OCI-LY7 (cell line): Measurements from ENCODE around the gene CDX4. TPM values are rescaled to one million over a fixed set of nuclear protein-coding genes. Genes with fewer than 3 reads are reported as not detected.

Experiments used
- BruUV-seq: library from RNA; stranded (reverse); fragments of 400-500 nt; replicated peaks from 2 replicates; lab custom pipeline; 2021; lab: Mats Ljungman, UMichigan
- CTCF ChIA-PET: fragments of 300-600 bp; sonication (Branson Sonifier 250); formaldehyde crosslinking; loops from one replicate; lab custom pipeline; 2022; ENCODE audit warnings: antibody characterized with exemption; ENCODE audit not compliant: unreplicated experiment; lab: Charles Lee
- POLR2A ChIA-PET: fragments of 300-600 bp; sonication (Branson Sonifier 250); formaldehyde crosslinking; loops from one replicate; lab custom pipeline; 2022; ENCODE audit warnings: antibody characterized with exemption; lab: Charles Lee
- DNase-seq: peaks from one replicate; pipeline ENCODE4 v3.0.0-alpha.2; 2015; ENCODE audit warnings: low spot score
- H2AFZ ChIP-seq: fragments of 200-600 bp; sonication (generic), shearing (Covaris generic); 2 replicates; pipeline ENCODE4 v1.6.1; 2014; ENCODE audit warnings: mild to moderate bottlenecking, antibody characterized with exemption, low read length, moderate library complexity
- H3K27ac ChIP-seq: fragments of 200-600 bp; sonication (generic); 2 replicates; pipeline ENCODE4 v1.5.1; 2014; ENCODE audit warnings: mixed run types, low read depth, mild to moderate bottlenecking, moderate library complexity, low read length, inconsistent platforms; ENCODE audit not compliant: poor library complexity, severe bottlenecking
- H3K36me3 ChIP-seq: fragments of 200-600 bp; sonication (generic); 2 replicates; pipeline ENCODE4 v1.6.1; 2014; ENCODE audit warnings: mild to moderate bottlenecking, antibody characterized with exemption, low read length, moderate library complexity, mixed read lengths; ENCODE audit not compliant: insufficient read depth
- H3K4me1 ChIP-seq: fragments of 200-600 bp; sonication (generic); 2 replicates; pipeline ENCODE4 v1.5.1; 2014; ENCODE audit warnings: mild to moderate bottlenecking, low read length; ENCODE audit not compliant: insufficient read depth, poor library complexity, severe bottlenecking
- H3K4me2 ChIP-seq: fragments of 200-600 bp; sonication (generic); 2 replicates; pipeline ENCODE4 v1.6.1; 2014; ENCODE audit warnings: mild to moderate bottlenecking, low read length
- H3K4me3 ChIP-seq: fragments of 200-600 bp; sonication (generic); 2 replicates; pipeline ENCODE4 v1.5.1; 2014; ENCODE audit warnings: mild to moderate bottlenecking, low read depth, low read length; ENCODE audit not compliant: poor library complexity, severe bottlenecking
- H3K79me2 ChIP-seq: fragments of 200-600 bp; sonication (generic); 2 replicates; pipeline ENCODE4 v1.6.1; 2016; ENCODE audit warnings: low read depth, mild to moderate bottlenecking, low read length, moderate library complexity, mixed read lengths; ENCODE audit not compliant: insufficient read depth
- H3K9me2 ChIP-seq: fragments of 200-600 bp; sonication (generic); 2 replicates; pipeline ENCODE4 v1.6.1; 2016; ENCODE audit warnings: mild to moderate bottlenecking, low read length, mixed read lengths; ENCODE audit not compliant: insufficient read depth
- H3K9me3 ChIP-seq: fragments of 200-600 bp; sonication (generic); 2 replicates; pipeline ENCODE4 v1.6.1; 2014; ENCODE audit warnings: mild to moderate bottlenecking, mixed run types, low read length, mixed read lengths
- H4K20me1 ChIP-seq: fragments of 200-600 bp; sonication (generic); 2 replicates; pipeline ENCODE4 v1.6.1; 2014; ENCODE audit warnings: mild to moderate bottlenecking, antibody characterized with exemption, low read length, moderate library complexity, mixed read lengths; ENCODE audit not compliant: insufficient read depth
- EZH2phosphoT487 ChIP-seq: fragments of 200-600 bp; sonication (generic); IDR thresholded peaks from 2 replicates; pipeline ENCODE4 v1.6.1; 2018; ENCODE audit warnings: low read depth, borderline replicate concordance, mild to moderate bottlenecking, mixed run types, antibody characterized with exemption, low read length, moderate library complexity, mixed read lengths
- intact Hi-C: fragments of 100-400 bp; cut with micrococcal nuclease; formaldehyde crosslinking; loops from one replicate; pipeline ENCODE4 v1.10.0; 2022; ENCODE audit not compliant: unreplicated experiment
- total RNA-seq, 2 experiments: library from RNA; depleted of rRNA in 1 of 2; stranded (reverse); fragments of >200 nt in 1 of 2; shearing (Covaris generic) in 1 of 2; gene quantifications; 2 replicates each; pipeline ENCODE4 v1.2.3, GENCODE V29; 2014 to 2022
- TF ChIP-seq, protein P1 (sequence below): fragments of 200-600 bp; sonication (generic); conservative IDR thresholded peaks from 2 replicates; pipeline ENCODE4 v1.5.1; 2014; ENCODE audit warnings: mild to moderate bottlenecking, antibody characterized with exemption, low read length, moderate library complexity, mixed read lengths

CDX4 gene
- total RNA-seq, 2 experiments from 2014 or later, result not detected

DNA sequence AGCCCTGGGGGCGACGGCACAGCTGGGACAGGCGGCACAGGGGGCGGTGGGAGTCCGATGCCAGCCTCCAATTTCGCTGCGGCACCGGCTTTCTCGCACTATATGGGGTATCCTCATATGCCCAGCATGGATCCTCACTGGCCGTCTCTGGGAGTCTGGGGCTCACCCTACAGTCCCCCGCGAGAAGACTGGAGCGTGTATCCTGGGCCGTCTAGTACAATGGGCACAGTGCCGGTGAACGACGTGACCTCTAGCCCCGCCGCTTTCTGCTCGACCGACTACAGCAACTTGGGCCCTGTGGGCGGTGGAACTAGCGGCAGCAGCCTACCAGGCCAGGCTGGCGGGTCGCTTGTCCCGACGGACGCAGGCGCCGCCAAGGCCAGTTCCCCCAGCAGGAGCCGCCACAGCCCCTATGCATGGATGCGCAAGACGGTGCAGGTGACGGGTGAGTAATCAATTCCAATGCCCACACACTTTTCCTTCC lies 500 bp downstream of the CDX4 start:
- no peak overlapping the region for H3K4me3 ChIP-seq
- CTCF ChIA-PET, result no interaction called here
- no peaks in the 10 kb centered on the region for H3K36me3 ChIP-seq
- intact Hi-C loops, result no loop called here
- no peak overlapping the region for H3K27ac ChIP-seq
- POLR2A ChIA-PET, result no interaction called here
- no peak overlapping the region for H3K4me2 ChIP-seq
- no peaks in the 10 kb centered on the region for H3K4me1 ChIP-seq
- H3K79me2 ChIP-seq, result no peaks in the 10 kb centered on the region
- H3K9me2 ChIP-seq, result no peaks in the 10 kb centered on the region
- H3K9me3 ChIP-seq, result no peaks in the 10 kb centered on the region
- no peak for TF ChIP-seq EZH2phosphoT487
- TF ChIP-seq, protein P1, sequence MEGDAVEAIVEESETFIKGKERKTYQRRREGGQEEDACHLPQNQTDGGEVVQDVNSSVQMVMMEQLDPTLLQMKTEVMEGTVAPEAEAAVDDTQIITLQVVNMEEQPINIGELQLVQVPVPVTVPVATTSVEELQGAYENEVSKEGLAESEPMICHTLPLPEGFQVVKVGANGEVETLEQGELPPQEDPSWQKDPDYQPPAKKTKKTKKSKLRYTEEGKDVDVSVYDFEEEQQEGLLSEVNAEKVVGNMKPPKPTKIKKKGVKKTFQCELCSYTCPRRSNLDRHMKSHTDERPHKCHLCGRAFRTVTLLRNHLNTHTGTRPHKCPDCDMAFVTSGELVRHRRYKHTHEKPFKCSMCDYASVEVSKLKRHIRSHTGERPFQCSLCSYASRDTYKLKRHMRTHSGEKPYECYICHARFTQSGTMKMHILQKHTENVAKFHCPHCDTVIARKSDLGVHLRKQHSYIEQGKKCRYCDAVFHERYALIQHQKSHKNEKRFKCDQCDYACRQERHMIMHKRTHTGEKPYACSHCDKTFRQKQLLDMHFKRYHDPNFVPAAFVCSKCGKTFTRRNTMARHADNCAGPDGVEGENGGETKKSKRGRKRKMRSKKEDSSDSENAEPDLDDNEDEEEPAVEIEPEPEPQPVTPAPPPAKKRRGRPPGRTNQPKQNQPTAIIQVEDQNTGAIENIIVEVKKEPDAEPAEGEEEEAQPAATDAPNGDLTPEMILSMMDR, result no peak
- H4K20me1 ChIP-seq, result no peaks in the 10 kb centered on the region
- H2AFZ ChIP-seq, result no peak overlapping the region
- no peak for DNase-seq
- no TSS peak for BruUV-seq

DNA sequence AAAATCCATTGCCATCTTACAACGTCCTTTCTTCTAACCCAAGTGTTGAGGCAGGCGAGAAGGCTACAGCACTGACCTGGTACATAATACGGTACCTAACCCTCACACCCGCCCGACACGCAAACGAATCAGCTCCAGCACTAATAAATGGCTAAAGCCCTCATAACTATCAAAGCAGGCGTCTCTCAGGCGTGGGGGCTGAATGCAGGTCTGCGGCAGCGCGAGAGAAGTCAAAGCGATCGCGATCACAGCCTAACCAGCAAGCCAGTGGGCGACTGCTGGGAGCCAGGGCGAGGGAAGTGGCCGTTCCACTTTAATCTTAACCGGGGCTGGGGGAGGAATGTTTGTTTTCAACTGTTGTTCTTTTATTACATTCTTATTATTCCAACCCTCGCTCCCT lies 1.5 kb downstream of the CDX4 start:
- Histone ChIP-seq H3K9me3 (no peaks in the 10 kb centered on the region), H4K20me1 (no peaks in the 10 kb centered on the region), H3K27ac (no peak overlapping the region), H3K79me2 (no peaks in the 10 kb centered on the region), H3K4me1 (no peaks in the 10 kb centered on the region), H3K36me3 (no peaks in the 10 kb centered on the region), H3K9me2 (no peaks in the 10 kb centered on the region), H3K4me3 (no peak overlapping the region), H2AFZ (no peak overlapping the region), H3K4me2 (no peak overlapping the region)
- no TSS peak for BruUV-seq
- TF ChIP-seq EZH2phosphoT487, result no peak
- TF ChIP-seq, protein P1, result no peak
- POLR2A ChIA-PET, result no interaction called here
- DNase-seq, result no peak
- CTCF ChIA-PET, result no interaction called here
- intact Hi-C loops, result no loop called here

DNA sequence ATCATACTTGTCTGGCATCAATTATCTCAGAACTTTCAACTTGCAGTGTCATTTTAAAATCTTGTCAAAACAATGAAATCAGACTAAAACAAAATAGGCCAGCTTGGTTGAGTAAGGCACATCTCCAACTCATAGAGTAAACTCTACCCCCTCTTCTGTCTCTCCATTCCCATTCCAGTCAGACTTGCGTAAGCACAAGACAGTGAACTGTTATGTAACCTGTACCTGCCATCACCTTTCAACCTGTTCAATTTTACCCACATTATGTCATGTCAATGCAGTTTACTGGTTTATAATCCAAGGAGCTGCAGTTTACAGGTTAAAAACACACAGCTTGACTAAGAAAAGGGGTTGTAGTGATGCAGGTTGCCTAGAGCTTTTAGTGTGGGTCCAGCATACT lies 8.3 kb downstream of the CDX4 start:
- H3K79me2 ChIP-seq, result no peaks in the 10 kb centered on the region
- TF ChIP-seq, protein P1, result no peak
- TF ChIP-seq EZH2phosphoT487, result no peak
- DNase-seq, result no peak
- H2AFZ ChIP-seq, result no peak overlapping the region
- BruUV-seq, result no TSS peak
- ChIA-PET CTCF (no interaction called here), POLR2A (no interaction called here)
- H3K4me1 ChIP-seq, result no peaks in the 10 kb centered on the region
- no peaks in the 10 kb centered on the region for H4K20me1 ChIP-seq
- no peak overlapping the region for H3K4me3 ChIP-seq
- no peak overlapping the region for H3K27ac ChIP-seq
- H3K4me2 ChIP-seq, result no peak overlapping the region
- H3K9me3 ChIP-seq, result no peaks in the 10 kb centered on the region
- no peaks in the 10 kb centered on the region for H3K36me3 ChIP-seq
- H3K9me2 ChIP-seq, result no peaks in the 10 kb centered on the region
- intact Hi-C loops, result no loop called here
